NCI-H748 treated with DMSO at 0.1 percent for 48 hours (cell line): ENCODE results near the gene LRTM1.

Experiments
- DNase-seq: peaks from one replicate; lab custom pipeline; 2025; lab: John Stamatoyannopoulos, UW

The LRTM1 gene

DNA sequence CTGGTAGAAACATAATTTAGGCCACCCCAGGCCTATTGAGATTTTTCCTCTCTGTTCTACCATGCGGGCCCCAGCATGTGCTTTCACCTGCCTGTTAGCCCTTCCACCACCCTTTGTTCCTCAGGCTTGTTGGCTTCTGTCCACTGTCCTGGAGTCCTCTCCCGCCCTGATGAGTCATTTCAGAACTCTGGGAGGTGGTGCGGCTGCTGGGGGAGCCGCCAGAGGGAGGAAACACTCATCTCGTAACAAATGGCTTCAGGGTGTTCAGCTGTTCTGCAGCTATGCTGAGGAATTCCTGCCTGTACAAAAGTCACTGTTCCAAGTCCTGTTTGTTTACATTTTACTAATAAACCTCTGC lies 36.3 kb downstream of the LRTM1 start:
- DNase-seq: no peak

DNA sequence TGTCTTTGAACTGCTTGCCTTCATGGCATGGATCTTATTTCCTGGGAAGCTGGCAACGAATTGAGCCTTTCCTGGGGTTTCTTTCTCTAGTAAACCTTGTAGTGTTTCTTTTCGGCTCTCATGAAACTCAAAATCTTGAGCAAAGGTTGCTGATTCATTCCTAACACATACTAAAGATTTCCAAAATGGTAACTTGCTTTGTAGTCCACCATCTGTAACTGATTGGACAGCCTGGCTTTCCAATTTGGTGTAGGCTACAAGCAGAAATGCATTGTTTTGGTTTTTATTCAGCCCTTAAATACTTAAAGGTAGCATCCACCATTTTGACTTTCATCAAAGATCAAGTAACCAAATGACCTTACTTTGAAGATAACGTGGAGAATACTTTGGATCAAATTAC lies 38.1 kb downstream of the LRTM1 start:
- no peak for DNase-seq

DNA sequence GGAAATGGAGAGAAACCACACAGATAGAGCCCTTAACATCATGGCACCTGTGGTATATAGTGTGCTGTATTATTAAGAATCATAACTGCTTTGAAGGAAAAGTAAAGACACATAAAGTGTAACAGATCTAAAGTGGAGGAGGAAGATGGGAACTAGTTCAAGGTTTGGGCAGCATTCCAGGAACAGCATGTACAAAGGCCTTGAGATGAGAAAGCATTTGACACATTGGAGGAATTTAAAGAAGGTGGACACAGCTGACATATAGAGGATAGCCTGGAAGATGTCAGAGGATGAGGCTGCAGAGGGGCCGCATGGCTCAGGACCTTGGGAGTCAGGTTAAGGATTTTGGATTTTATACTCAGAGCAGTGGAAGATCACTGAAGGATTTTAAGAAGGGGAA lies 39.0 kb downstream of the LRTM1 start:
- no peak for DNase-seq

DNA sequence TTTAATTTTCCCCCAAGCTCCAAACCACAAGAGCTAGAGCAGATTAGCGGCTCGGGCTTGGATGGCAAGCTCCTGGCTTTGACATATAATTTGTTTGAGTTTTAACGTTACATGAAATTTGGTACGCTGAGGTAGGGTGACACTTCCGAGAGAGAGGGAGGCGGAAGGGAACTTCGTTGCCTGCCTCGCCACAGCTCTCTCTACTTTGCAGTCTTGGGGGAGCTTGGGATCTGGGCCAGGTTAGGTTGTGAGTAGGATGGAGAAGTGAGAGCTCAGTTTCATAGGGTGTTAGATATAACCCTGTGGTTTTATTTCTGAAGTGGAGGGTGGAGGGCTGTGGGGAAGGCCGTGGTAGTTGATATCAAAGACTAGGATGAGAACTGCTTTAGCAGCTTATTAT lies 39.7 kb downstream of the LRTM1 start:
- DNase-seq: no peak

DNA sequence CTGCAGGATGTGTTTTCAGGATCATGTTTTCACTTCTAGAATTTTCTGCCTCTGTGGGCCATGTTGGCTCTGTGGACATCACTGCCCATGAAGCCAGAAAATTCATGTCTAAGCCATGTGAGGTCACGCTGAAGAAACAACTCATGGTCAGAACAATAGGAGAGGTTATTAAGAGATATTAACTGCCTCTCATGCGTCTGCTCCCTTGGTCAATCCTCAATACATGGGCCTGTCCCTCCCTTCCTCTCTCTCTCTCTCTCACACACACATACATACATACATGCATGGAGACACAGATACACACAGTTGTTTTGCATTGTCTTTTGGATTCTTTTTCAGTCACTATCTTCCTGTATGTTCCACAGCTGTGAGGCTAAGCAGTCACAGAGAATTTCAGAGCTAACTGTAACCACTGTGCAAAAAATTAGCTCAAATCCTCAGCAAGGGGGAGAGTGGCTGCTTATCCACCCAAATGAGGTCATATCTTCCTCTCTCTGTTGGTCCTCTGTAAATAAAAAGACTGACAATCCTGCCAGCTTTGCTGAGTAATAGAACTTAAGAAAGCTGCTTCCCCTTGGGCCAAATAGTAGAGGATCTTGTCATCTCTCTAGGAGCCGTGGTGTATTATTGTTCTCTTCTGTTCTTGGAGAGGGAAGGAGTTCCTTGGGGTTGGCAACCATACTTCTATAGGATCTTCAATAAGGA lies 45.6 kb downstream of the LRTM1 start:
- no peak for DNase-seq

DNA sequence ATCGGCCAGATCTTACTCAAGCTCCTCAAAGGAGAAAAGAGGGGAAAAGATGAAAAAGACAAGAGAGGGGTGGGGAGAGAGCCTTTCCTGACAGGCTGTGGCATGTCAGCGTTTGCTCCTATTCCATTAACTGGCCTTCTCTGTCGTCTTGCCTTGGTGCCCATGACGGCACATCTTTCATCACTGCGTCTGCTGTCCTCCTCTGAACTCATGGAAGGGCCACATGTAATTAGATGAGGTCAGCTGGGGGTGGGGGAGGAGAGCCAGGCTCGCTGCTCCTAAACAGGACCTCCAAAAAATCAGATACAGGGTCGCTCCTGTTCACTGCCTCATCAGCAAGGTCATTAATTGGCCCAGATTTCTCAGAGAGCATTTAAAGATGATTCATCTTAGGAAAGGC lies 49.7 kb downstream of the LRTM1 start:
- DNase-seq: no peak

DNA sequence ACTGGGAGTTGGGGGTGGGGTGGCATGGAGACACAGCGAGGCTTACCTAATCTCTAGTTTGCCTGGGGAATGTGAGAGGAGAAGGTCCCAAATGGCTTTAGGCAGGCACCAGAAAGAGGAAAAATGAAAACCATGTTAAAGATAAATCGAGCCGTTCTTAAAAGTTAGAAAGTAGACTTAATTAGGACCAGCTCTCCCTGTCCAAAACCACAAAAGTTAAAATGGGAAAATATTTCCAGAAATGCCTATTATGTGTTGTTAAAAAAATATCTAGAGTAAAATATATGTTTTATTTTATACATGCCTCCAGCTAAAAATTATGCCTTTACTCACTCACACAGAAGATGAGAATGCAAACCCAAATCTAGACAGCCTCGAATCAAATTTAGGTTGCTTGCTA lies 50.1 kb downstream of the LRTM1 start:
- DNase-seq: no peak

DNA sequence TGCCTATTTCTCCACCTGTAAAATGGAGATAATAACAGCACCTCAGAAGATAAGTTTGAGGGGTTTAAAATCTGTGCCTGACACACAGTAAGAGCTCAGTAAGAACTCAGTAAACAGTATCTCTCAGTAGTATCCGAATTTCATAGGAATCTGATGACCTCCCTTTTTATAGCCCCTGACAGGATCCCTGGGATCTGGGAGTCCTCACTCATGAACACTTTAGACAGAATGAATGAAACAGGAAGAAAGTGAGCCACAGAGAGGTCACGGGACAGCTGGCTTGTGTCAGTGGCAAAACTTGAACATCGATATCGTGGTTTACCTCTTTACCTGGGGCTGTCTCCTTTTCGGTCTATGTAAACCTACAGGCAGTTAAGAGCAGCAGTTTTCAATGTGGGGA lies 51.2 kb downstream of the LRTM1 start:
- DNase-seq: no peak

DNA sequence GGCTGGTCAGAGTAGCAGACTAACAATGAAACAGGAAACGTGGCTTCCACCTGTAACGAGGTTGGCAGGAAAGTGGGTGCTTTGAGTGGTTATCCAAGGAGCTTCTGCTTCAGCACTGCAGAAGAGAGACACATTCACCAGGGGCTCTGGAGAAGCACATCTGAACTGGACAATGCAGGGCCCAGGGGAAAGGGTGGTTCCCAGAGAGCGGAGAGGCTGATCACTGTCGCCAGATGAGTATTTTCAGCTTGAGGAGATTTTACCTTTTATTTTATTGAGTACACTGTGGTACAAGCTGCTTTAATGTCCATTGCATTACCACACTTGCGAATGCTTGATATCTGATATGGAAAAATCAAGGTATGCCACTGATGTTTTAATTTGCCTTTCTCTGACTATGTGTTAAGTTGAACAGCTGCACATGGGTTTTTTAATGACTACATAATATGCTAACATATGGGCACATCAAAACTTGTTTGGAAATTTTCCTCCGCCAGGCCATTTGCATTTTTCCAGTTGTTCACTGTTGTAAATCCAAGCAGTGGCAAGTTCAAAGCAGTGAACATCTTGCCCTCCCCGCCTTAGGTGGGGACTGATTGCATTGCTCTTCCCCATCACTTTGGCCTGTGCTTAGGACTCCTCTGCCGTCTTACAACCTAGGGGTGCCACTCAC lies 52.1 kb downstream of the LRTM1 start:
- no peak for DNase-seq

DNA sequence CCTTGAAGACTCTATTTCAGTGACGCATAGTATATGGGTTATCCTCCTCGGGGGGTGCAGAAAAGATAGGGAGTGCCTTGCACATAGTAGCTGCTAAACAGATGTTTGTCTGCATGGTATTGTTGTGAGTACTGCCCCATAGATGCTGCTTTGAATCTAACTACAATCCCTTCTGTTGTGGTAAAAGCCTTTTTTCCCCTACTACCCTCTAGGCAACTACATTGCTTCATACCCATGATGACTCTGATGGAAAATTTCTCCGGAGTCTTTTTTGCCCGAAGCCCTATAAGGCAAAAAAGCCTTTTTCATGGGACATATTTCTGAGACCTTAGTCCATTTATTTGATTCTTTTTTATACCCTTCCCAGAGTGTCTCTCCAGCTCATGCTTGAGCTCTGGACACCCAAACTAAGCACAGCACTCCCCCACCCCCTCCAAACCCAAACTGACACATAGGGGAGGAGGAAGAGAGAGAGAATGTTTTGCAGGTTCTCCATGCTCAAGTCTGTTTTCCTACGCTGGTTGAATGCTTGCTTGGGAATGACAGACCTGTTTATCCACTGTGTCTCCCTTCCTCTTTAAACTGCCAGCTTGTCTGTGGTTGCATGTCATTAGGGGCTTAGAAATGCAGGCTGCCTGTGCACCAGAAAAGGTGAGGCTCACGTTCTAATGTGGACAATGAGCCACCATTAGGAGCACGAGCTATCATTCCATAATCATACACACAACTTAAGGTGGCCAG lies 52.9 kb downstream of the LRTM1 start:
- no peak for DNase-seq

DNA sequence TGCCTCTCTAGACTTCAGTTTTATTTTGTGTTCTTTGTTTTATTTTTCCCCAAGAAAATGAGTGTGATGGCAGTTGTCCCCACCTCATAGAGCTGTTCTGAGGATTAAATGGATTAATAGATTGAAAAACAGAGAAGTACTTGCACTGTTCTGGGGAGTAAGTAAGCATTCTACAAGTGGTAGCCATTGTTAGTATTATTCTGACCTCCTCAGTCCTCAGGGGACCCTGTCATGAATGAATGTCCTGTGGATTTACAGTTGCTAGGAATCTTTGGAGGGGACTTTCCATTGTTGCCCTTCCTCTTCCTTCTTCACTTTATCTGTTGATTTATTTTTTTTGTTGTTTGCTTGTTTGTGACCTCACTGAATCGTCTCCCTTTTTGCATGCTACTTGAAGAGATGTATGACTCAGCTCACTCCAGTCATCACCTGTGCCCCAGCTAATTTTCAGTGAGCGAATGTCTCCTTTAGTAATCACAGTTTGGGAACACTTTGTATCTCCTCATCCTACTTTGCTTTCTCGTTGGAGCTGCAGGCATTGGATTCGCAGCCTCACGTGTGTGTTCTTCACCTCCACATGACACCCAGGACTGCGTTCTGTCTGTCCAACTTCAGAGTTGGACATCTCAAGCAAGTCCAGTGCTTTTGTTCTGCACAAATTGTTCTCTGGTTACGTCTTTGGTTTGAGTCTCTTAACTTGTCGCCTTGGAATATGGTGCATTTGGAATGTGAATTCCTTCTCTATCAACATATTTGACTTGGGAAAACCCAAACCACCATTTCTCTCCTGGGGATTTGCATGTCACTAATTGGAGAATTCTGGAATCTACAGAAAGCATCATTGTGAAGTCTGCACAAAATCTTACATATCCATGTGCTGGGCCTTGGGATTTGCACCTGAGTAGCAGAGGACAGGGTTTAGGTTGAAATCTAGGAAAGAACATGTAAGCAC lies 54.5 kb downstream of the LRTM1 start:
- DNase-seq: no peak

DNA sequence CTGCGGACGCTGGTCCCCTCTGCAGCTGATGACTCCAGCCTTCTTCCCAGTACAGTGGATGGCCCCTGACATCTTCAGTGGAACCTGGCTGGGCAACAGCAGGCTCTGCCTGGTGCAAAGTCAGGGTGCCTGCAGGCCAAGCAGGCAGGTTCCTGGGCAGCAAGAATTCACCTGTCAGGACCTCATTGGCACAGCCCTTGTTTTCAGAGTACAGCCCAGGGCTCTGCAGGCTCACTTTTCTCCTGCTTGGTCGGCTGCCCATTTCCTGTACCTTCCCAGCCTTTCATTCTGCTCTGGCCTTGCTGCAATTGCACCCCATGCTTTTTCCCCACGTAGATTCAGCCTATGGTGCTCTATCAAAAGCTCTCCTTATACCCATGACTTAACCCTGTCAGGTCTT lies 56.0 kb downstream of the LRTM1 start:
- no peak for DNase-seq

DNA sequence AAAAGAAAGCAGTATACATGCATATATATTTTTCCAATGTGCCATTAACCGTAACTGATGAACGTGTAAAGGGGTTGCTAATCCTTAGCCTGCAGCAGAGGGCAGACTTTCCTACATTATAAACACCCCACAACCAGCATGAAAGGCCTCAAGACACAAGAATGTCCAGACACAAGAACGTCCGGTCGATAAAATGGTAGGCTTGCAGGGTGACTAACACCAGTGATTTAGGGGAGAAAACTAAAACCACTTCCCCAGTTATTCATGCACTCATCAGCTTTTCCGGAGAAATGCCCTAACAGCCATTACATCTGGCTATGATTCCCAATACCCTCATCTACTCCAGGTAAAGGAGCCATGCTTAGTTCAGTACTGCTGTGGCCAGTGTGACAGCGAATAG lies 57.4 kb downstream of the LRTM1 start:
- peak; percentile 44 for DNase-seq
